MCF 10A (cell line): ENCODE results near the gene GALNT10. TPM values are rescaled to one million over a fixed set of nuclear protein-coding genes. Genes with fewer than 3 reads are reported as not detected.

Source experiments
- BruUV-seq: library from RNA; stranded (reverse); fragments of 400-500 nt; replicated peaks from 2 replicates; lab custom pipeline; 2021; lab: Mats Ljungman, UMichigan
- CTCF ChIA-PET: fragments of 300-600 bp; sonication (Branson Sonifier 250); formaldehyde crosslinking; extraction: SDS; loops from one replicate; lab custom pipeline; 2021; ENCODE audit warnings: antibody characterized with exemption, inconsistent platforms; lab: Yijun Ruan, JAX
- POLR2A ChIA-PET: fragments of 300-600, 350-650 bp; sonication (Branson Sonifier 250); formaldehyde crosslinking; extraction: SDS; loops from one replicate; lab custom pipeline; 2020; ENCODE audit warnings: antibody characterized with exemption, inconsistent platforms; lab: Yijun Ruan, JAX
- DNase-seq: peaks from one replicate; pipeline ENCODE4 v3.0.0-alpha.2; 2018; ENCODE audit not compliant: unreplicated experiment
- H3K27ac Mint-ChIP-seq: one replicate; pipeline ENCODE4 v1.8.0; 2022; ENCODE audit warnings: mild to moderate bottlenecking, low read depth, mixed read lengths; ENCODE audit not compliant: unreplicated experiment
- H3K27me3 Mint-ChIP-seq: one replicate; pipeline ENCODE4 v1.8.0; 2022; ENCODE audit warnings: mixed read lengths; ENCODE audit not compliant: insufficient read depth, unreplicated experiment
- H3K36me3 Mint-ChIP-seq: one replicate; pipeline ENCODE4 v1.8.0; 2022; ENCODE audit warnings: mild to moderate bottlenecking, moderate library complexity, mixed read lengths; ENCODE audit not compliant: insufficient read depth, unreplicated experiment
- H3K4me1 Mint-ChIP-seq: one replicate; pipeline ENCODE4 v1.8.0; 2022; ENCODE audit warnings: mixed read lengths; ENCODE audit not compliant: insufficient read depth, unreplicated experiment
- H3K4me3 Mint-ChIP-seq: one replicate; pipeline ENCODE4 v1.8.0; 2022; ENCODE audit warnings: mild to moderate bottlenecking, moderate library complexity, mixed read lengths; ENCODE audit not compliant: unreplicated experiment
- H3K9me3 Mint-ChIP-seq: one replicate; pipeline ENCODE4 v1.8.0; 2022; ENCODE audit warnings: mixed read lengths; ENCODE audit not compliant: unreplicated experiment
- CTCF ChIP-seq: fragments of 200-600 bp; IDR thresholded peaks from one replicate; pipeline ENCODE4 v1.8.0; 2022; ENCODE audit warnings: antibody characterized with exemption, mild to moderate bottlenecking; ENCODE audit not compliant: unreplicated experiment
- intact Hi-C: fragments of 100-400 bp; cut with micrococcal nuclease; formaldehyde crosslinking; loops from 2 replicates; pipeline ENCODE4 v1.14.1; 2022
- total RNA-seq: library from RNA; stranded (reverse); gene quantifications from 2 replicates; pipeline ENCODE4 v1.2.3, GENCODE V29; 2022

The GALNT10 gene
- total RNA-seq, 1 experiment from 2014 or later: 57.4 TPM

GRCh38 chr5:154319736-154320135 is 129.2 kb downstream of the GALNT10 start:
- Mint-ChIP-seq H3K4me3 (no peak overlapping the region), H3K36me3 (peaks cover 6% of the 10 kb centered on the region), H3K27ac (no peak overlapping the region), H3K9me3 (no peaks in the 10 kb centered on the region), H3K4me1 (peaks cover 5% of the 10 kb centered on the region), H3K27me3 (no peaks in the 10 kb centered on the region)
- no peak for TF ChIP-seq CTCF
- no peak for DNase-seq
- no TSS peak for BruUV-seq
- ChIA-PET CTCF (no interaction called here), POLR2A (interaction anchor here (0.7 kb wide), 1 partner anchor 23 kb away, joined by 3 read pairs; no protein-coding TSS in a partner anchor)
- intact Hi-C loops: no loop called here

- CTCF ChIA-PET: interaction anchor here (1.1 kb wide), 1 partner anchor 19 kb away, joined by 3 read pairs; no protein-coding TSS in a partner anchor
Measured at GRCh38 chr5:154320224-154321089, 129.9 kb downstream of the GALNT10 start.

GRCh38 chr5:154321546-154321945 is 131.0 kb downstream of the GALNT10 start:
- Mint-ChIP-seq H3K27me3 (no peaks in the 10 kb centered on the region), H3K4me3 (no peak overlapping the region), H3K36me3 (peaks cover 6% of the 10 kb centered on the region), H3K9me3 (no peaks in the 10 kb centered on the region), H3K27ac (no peak overlapping the region), H3K4me1 (peaks cover 5% of the 10 kb centered on the region)
- CTCF ChIA-PET: interaction anchor here (1.1 to 1.5 kb wide), 2 partner anchors 20 to 141 kb away, joined by 3 to 4 read pairs; no protein-coding TSS in a partner anchor
- no TSS peak for BruUV-seq
- intact Hi-C loops: no loop called here
- POLR2A ChIA-PET: interaction anchor here (1.0 kb wide), 1 partner anchor 9 kb away, joined by 3 read pairs; no protein-coding TSS in a partner anchor
- no peak for TF ChIP-seq CTCF
- no peak for DNase-seq

More at GRCh38 chr5:154320224-154321089, 129.9 kb downstream of the GALNT10 start:
- POLR2A ChIA-PET: interaction anchor here (0.7 kb wide), 1 partner anchor 24 kb away, joined by 3 read pairs; no protein-coding TSS in a partner anchor
- no peak for TF ChIP-seq CTCF
- no peak overlapping the region for H3K27ac Mint-ChIP-seq
- intact Hi-C loops: no loop called here
- no peaks in the 10 kb centered on the region for H3K27me3 Mint-ChIP-seq
- BruUV-seq: no TSS peak
- H3K4me3 Mint-ChIP-seq: no peak overlapping the region
- no peak for DNase-seq
- peaks cover 5% of the 10 kb centered on the region for H3K4me1 Mint-ChIP-seq
- H3K36me3 Mint-ChIP-seq: peaks cover 6% of the 10 kb centered on the region
- no peaks in the 10 kb centered on the region for H3K9me3 Mint-ChIP-seq

GRCh38 chr5:154324033-154324432 is 133.5 kb downstream of the GALNT10 start:
- no peak for TF ChIP-seq CTCF
- H3K27me3 Mint-ChIP-seq: no peaks in the 10 kb centered on the region
- H3K9me3 Mint-ChIP-seq: no peaks in the 10 kb centered on the region
- no peak overlapping the region for H3K27ac Mint-ChIP-seq
- peaks cover 6% of the 10 kb centered on the region for H3K36me3 Mint-ChIP-seq
- CTCF ChIA-PET: interaction anchor here (1.2 to 1.8 kb wide), 2 partner anchors 9 to 252 kb away, joined by 3 to 4 read pairs; no protein-coding TSS in a partner anchor
- intact Hi-C loops: no loop called here
- no peaks in the 10 kb centered on the region for H3K4me1 Mint-ChIP-seq
- no peak for DNase-seq
- no peak overlapping the region for H3K4me3 Mint-ChIP-seq
- no TSS peak for BruUV-seq
- POLR2A ChIA-PET: no interaction called here
